GM23248 (cell line): ENCODE results near the gene MCM9. TPM values are rescaled to one million over a fixed set of nuclear protein-coding genes. Genes with fewer than 3 reads are reported as not detected.

ENCODE experiments used
- DNase-seq: peaks from one replicate; pipeline ENCODE4 v3.0.0-alpha.2; 2015
- H2AFZ ChIP-seq: fragments of 200-600 bp; sonication (generic); 2 replicates; pipeline ENCODE4 v1.6.1; 2016; ENCODE audit warnings: antibody characterized with exemption
- H3F3A ChIP-seq: fragments of 200-600 bp; sonication (generic); 2 replicates; pipeline ENCODE4 v1.6.1; 2016; ENCODE audit warnings: mild to moderate bottlenecking, antibody characterized with exemption, mixed run types; ENCODE audit not compliant: insufficient read depth
- H3K27ac ChIP-seq: fragments of 200-600 bp; sonication (generic); 2 replicates; pipeline ENCODE4 v1.5.1; 2016; ENCODE audit warnings: mild to moderate bottlenecking
- H3K27me3 ChIP-seq: fragments of 200-600 bp; sonication (generic); replicated peaks from 2 replicates; pipeline ENCODE4 v1.6.1; 2016; ENCODE audit warnings: mild to moderate bottlenecking; ENCODE audit not compliant: insufficient read depth
- H3K36me3 ChIP-seq: fragments of 200-600 bp; sonication (generic); 2 replicates; pipeline ENCODE4 v1.6.1; 2016; ENCODE audit warnings: low read depth, mild to moderate bottlenecking
- H3K4me1 ChIP-seq: fragments of 200-600 bp; sonication (generic); 2 replicates; pipeline ENCODE4 v1.6.1; 2016; ENCODE audit warnings: mild to moderate bottlenecking; ENCODE audit not compliant: insufficient read depth
- H3K4me2 ChIP-seq: fragments of 200-600 bp; sonication (generic); one replicate; pipeline ENCODE4 v1.6.1; 2016; ENCODE audit warnings: mild to moderate bottlenecking; ENCODE audit not compliant: unreplicated experiment
- H3K4me3 ChIP-seq: fragments of 200-600 bp; sonication (generic); 2 replicates; pipeline ENCODE4 v1.5.1; 2016; ENCODE audit warnings: mild to moderate bottlenecking
- H3K79me2 ChIP-seq: fragments of 200-600 bp; sonication (generic); 2 replicates; pipeline ENCODE4 v1.6.1; 2016; ENCODE audit warnings: mild to moderate bottlenecking; ENCODE audit not compliant: insufficient read depth
- H3K9ac ChIP-seq: fragments of 200-600 bp; sonication (generic); 2 replicates; pipeline ENCODE4 v1.6.1; 2016; ENCODE audit warnings: mild to moderate bottlenecking
- H3K9me2 ChIP-seq: fragments of 200-600 bp; sonication (generic); 2 replicates; pipeline ENCODE4 v1.6.1; 2016; ENCODE audit warnings: mixed run types, mild to moderate bottlenecking, moderate library complexity; ENCODE audit not compliant: insufficient read depth
- H3K9me3 ChIP-seq: fragments of 200-600 bp; sonication (generic); one replicate; pipeline ENCODE4 v1.6.1; 2017; ENCODE audit warnings: low read depth
- H4K20me1 ChIP-seq: fragments of 200-600 bp; sonication (generic); 2 replicates; pipeline ENCODE4 v1.6.0; 2016; ENCODE audit not compliant: insufficient read depth
- EZH2 ChIP-seq: fragments of 200-600 bp; sonication (generic); IDR thresholded peaks from 2 replicates; pipeline ENCODE4 v1.6.1; 2018; ENCODE audit warnings: antibody characterized with exemption, mild to moderate bottlenecking; ENCODE audit not compliant: insufficient read depth, poor library complexity, severe bottlenecking
- EZH2phosphoT487 ChIP-seq: fragments of 200-600 bp; sonication (generic); IDR thresholded peaks from 2 replicates; pipeline ENCODE4 v1.6.1; 2018; ENCODE audit warnings: antibody characterized with exemption, moderate library complexity, mild to moderate bottlenecking, low read depth; ENCODE audit not compliant: insufficient read depth
- WGBS, 2 experiments: methylation state at CpG; one replicate each; pipeline ENCODE4 v1.1.6; 2015 to 2017; ENCODE audit warnings: low lambda C conversion rate in 2 of 2, low coverage in 1 of 2; ENCODE audit errors: missing lambda C conversion rate in 2 of 2; 5-methylcytosine and 5-hydroxymethylcytosine counted together
- in situ Hi-C: fragments of 300-500 bp; cut with MboI; formaldehyde crosslinking; loops from 2 replicates; pipeline ENCODE4 v1.15.0; 2020
- polyA plus RNA-seq: library from polyadenylated mRNA; unstranded; fragments of >200 nt; fragmentation: Nextera tagmentation; extraction: Ambion mirVana; gene quantifications from 2 replicates; pipeline ENCODE4 v1.2.1, GENCODE V29; 2016
- total RNA-seq: library from RNA; depleted of rRNA; stranded (reverse); fragments of >200 nt; shearing (Covaris generic); gene quantifications from 2 replicates; pipeline ENCODE4 v1.2.3, GENCODE V29; 2014

The MCM9 gene
- total and polyA plus RNA-seq, 2 experiments from 2014 or later = 3.2 to 6.2 TPM

DNA sequence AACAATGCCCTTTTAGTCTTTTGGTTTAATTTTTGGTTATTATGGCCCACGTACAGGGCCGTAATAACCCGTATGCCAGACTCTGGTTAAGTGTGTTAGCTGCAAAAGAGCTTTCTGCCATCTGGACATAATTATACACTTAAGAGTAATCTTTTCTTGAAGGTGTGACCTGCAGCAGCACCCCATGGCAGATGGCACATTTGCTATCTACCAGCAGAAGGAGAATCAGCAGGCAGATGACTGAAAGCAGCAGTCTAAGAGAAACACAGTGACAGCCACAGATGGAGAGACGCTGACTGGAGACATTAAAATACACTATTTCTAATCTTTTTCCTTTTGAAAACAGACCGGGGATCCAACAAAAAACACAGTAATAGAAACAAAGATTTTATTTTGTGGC lies 22.3 kb downstream of the MCM9 start:
- Histone ChIP-seq H4K20me1 (no peaks in the 10 kb centered on the region), H3K4me3 (no peak overlapping the region), H2AFZ (no peak overlapping the region), H3K9ac (no peak overlapping the region), H3K4me1 (0 out of 2 replicates have a peak, but pooled peaks cover 6% of the 10 kb centered on the region), H3K9me3 (no peaks in the 10 kb centered on the region), H3K9me2 (no peaks in the 10 kb centered on the region), H3K27me3 (no peaks in the 10 kb centered on the region), H3K4me2 (no peak overlapping the region), H3K27ac (no peak overlapping the region), H3F3A (peaks cover 6% of the 10 kb centered on the region), H3K36me3 (peaks cover 43% of the 10 kb centered on the region), H3K79me2 (no peaks in the 10 kb centered on the region)
- 84 to 85% methylated on average over 5 of the region's 5 CpGs for WGBS, 2 experiments
- no peak for DNase-seq
- in situ Hi-C loops = no loop called here
- no peak for TF ChIP-seq EZH2
- no peak for TF ChIP-seq EZH2phosphoT487

DNA sequence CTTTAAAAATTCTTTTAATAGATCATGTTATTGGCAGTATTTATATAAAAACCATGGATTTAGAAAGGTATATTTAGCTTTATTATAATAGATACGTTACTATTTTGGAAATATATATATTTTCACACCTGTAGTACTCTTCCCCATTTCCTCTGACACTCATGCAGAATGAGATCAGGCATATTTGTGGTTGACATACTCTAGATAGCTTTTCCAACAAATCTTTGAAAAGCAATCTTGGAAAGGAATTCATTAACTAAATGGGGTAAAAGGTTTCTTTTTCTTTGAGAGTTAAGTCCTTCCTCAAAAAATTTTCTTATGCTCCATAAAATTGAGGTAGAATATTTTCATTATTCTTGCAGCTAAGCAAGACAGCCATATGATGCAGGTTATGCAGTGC lies 26.5 kb downstream of the MCM9 start:
- Histone ChIP-seq H3K9ac (no peak overlapping the region), H3K4me3 (no peak overlapping the region), H3K27ac (no peak overlapping the region), H4K20me1 (no peaks in the 10 kb centered on the region), H3K4me1 (0 out of 2 replicates have a peak, but pooled peaks cover 6% of the 10 kb centered on the region), H3K4me2 (no peak overlapping the region), H3K27me3 (no peaks in the 10 kb centered on the region), H3K36me3 (peaks cover 51% of the 10 kb centered on the region), H3F3A (peaks cover 1% of the 10 kb centered on the region; the same call in 1 of the 2 replicates), H3K9me2 (no peaks in the 10 kb centered on the region), H2AFZ (no peak overlapping the region), H3K9me3 (no peaks in the 10 kb centered on the region), H3K79me2 (peaks cover 22% of the 10 kb centered on the region)
- DNase-seq = no peak
- in situ Hi-C loops = no loop called here
- TF ChIP-seq EZH2 (no peak), EZH2phosphoT487 (no peak)
- 90 to 93% methylated on average over 1 of the region's 1 CpG for WGBS, 2 experiments

DNA sequence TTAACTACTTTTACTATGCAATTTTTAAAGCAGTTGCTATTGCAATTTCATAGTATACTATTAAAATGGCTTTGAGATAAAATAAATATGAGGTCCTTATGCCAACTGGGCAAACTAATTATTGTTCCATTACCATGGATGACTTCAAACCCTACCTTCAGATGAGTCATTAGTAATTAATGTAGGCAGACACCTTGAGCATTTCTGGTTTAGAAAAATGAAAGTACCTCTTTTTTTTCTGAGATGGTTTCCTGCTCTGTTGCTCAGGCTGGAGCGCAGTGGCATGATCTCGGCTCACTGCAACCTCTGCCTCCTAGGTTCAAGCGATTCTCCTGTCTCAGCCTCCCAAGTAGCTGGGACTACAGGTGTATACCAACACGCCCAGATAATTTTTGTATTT lies 29.1 kb downstream of the MCM9 start:
- 97% methylated on average over 4 of the region's 4 CpGs for WGBS, 2 experiments
- Histone ChIP-seq H3K36me3 (peaks cover 32% of the 10 kb centered on the region; the same call in 1 of the 2 replicates), H3K27me3 (no peaks in the 10 kb centered on the region)

DNA sequence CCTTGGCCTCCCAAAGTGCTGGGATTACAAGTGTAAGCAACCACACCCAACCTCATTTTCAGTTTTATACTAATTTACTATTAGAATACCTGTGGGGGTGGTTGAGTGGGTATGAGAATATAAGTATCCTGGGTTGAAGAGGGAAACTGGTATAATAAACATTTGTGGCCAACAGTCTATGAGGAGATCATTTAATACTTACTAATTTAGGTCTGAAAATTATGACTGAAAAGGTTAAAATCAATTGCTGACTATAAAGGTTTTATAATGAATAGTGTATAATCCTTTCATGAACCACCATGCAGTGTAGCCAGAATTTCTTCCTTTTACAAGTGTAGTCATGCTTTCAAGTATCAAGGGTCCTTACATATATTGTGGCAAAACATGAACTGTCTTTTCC lies 29.9 kb downstream of the MCM9 start:
- Histone ChIP-seq H3K4me2 (no peak overlapping the region), H2AFZ (no peak overlapping the region), H3K9me3 (no peaks in the 10 kb centered on the region), H3K4me1 (peaks cover 22% of the 10 kb centered on the region), H4K20me1 (no peaks in the 10 kb centered on the region), H3K79me2 (peaks cover 43% of the 10 kb centered on the region), H3K4me3 (no peak overlapping the region), H3K27ac (no peak overlapping the region), H3K9ac (no peak overlapping the region), H3K36me3 (peaks cover 25% of the 10 kb centered on the region; the same call in 1 of the 2 replicates), H3F3A (peaks cover 16% of the 10 kb centered on the region), H3K27me3 (no peaks in the 10 kb centered on the region), H3K9me2 (no peaks in the 10 kb centered on the region)
- TF ChIP-seq EZH2 (no peak), EZH2phosphoT487 (no peak)
- no peak for DNase-seq
- in situ Hi-C loops = no loop called here

More for the DNA sequence above, 29.1 kb downstream of the MCM9 start:
- H3K9me3 ChIP-seq = no peaks in the 10 kb centered on the region
- H3K9ac ChIP-seq = no peak overlapping the region
- no peak overlapping the region for H3K27ac ChIP-seq
- no peaks in the 10 kb centered on the region for H3K9me2 ChIP-seq
- no peak overlapping the region for H3K4me2 ChIP-seq
- in situ Hi-C loops = no loop called here
- peaks cover 16% of the 10 kb centered on the region for H3F3A ChIP-seq
- H4K20me1 ChIP-seq = no peaks in the 10 kb centered on the region
- H3K4me3 ChIP-seq = no peak overlapping the region
- peaks cover 22% of the 10 kb centered on the region for H3K4me1 ChIP-seq
- DNase-seq = no peak
- TF ChIP-seq EZH2 (no peak), EZH2phosphoT487 (no peak)
- peaks cover 35% of the 10 kb centered on the region for H3K79me2 ChIP-seq
- H2AFZ ChIP-seq = no peak overlapping the region

DNA sequence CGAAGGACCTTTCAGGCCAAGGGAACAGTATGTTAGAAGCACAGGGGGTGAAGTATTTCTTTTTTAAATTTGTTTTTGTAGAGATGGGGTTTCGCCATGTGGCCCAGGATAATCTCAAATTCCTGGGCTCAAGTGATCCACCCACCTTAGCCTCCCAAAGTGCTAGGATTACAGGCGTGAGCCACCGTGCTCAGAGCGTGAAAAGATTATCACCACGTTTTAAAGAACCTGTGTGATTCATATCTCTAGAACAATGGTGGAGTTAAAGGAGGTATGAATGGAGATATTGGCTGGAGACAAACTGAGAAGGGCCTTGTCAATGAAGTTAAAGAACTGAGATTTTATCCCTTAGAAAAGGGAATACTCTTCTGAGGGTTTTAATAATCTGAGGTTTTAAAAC lies 31.3 kb downstream of the MCM9 start:
- H3K36me3 ChIP-seq = peaks cover 22% of the 10 kb centered on the region; the same call in 1 of the 2 replicates
- peaks cover 16% of the 10 kb centered on the region for H3F3A ChIP-seq
- no peaks in the 10 kb centered on the region for H3K9me3 ChIP-seq
- no peak overlapping the region for H3K27ac ChIP-seq
- no peaks in the 10 kb centered on the region for H3K27me3 ChIP-seq
- in situ Hi-C loops = no loop called here
- no peak for DNase-seq
- peaks cover 57% of the 10 kb centered on the region for H3K79me2 ChIP-seq
- H3K9me2 ChIP-seq = no peaks in the 10 kb centered on the region
- no peak overlapping the region for H3K9ac ChIP-seq
- H2AFZ ChIP-seq = no peak overlapping the region
- H3K4me3 ChIP-seq = no peak overlapping the region
- H3K4me1 ChIP-seq = peaks cover 22% of the 10 kb centered on the region
- 97 to 99% methylated on average over 6 of the region's 6 CpGs for WGBS, 2 experiments
- TF ChIP-seq EZH2 (no peak), EZH2phosphoT487 (no peak)
- no peak overlapping the region for H3K4me2 ChIP-seq
- no peaks in the 10 kb centered on the region for H4K20me1 ChIP-seq
